NB4 (cell line): ENCODE results near the gene MAFF.

ENCODE experiments used
- CTCF ChIP-seq: IDR thresholded peaks from one replicate; pipeline ENCODE4 v1.5.1; 2012; ENCODE audit warnings: low read depth, low read length
- POLR2A ChIP-seq: IDR thresholded peaks from 2 replicates; pipeline ENCODE4 v1.6.1; 2011; ENCODE audit warnings: mild to moderate bottlenecking; ENCODE audit not compliant: insufficient read length; ENCODE audit errors: extremely low read depth

GRCh38 chr22:38202437-38203089 lies 769 bp downstream of the MAFF start:
- TF ChIP-seq CTCF (no peak), POLR2A (no peak)
